GM12878 (cell line): ENCODE measurements around the gene IDH3B.

Source experiments
- HDGF ChIP-seq: fragments of 450-650 bp; IDR thresholded peaks from 2 replicates; pipeline ENCODE4 v1.6.1; 2016; ENCODE audit warnings: antibody characterized with exemption
- JUND ChIP-seq: IDR thresholded peaks from 2 replicates; pipeline ENCODE4 v1.6.1; 2012; ENCODE audit warnings: low read depth, mild to moderate bottlenecking, low read length, improper control_type of control experiment, moderate library complexity
- KAT2A ChIP-seq: conservative IDR thresholded peaks from 2 replicates; pipeline ENCODE4 v1.6.1; 2011; ENCODE audit warnings: low read depth, low read length; ENCODE audit not compliant: control insufficient read depth
- NFIC ChIP-seq: IDR thresholded peaks from 2 replicates; pipeline ENCODE4 v1.6.1; 2012; ENCODE audit warnings: low read depth, mild to moderate bottlenecking, inconsistent platforms, low read length, moderate library complexity
- NFXL1 ChIP-seq: fragments of 450-650 bp; IDR thresholded peaks from 2 replicates; pipeline ENCODE4 v1.6.1; 2017; ENCODE audit warnings: antibody characterized with exemption, mild to moderate bottlenecking, borderline replicate concordance
- PAX8 ChIP-seq: fragments of 450-650 bp; IDR thresholded peaks from 2 replicates; pipeline ENCODE4 v1.6.1; 2017; ENCODE audit warnings: mild to moderate bottlenecking, moderate library complexity
- POLR2A ChIP-seq: IDR thresholded peaks from 2 replicates; pipeline ENCODE4 v1.6.1; 2011; ENCODE audit warnings: low read depth, mild to moderate bottlenecking, low read length
- POLR2AphosphoS5 ChIP-seq: IDR thresholded peaks from 2 replicates; pipeline ENCODE4 v1.6.1; 2011; ENCODE audit warnings: mild to moderate bottlenecking, low read length, inconsistent platforms
- RAD21 ChIP-seq: IDR thresholded peaks from 2 replicates; pipeline ENCODE4 v1.6.1; 2011; ENCODE audit warnings: mild to moderate bottlenecking, low read depth, low read length, moderate library complexity; ENCODE audit not compliant: insufficient read depth
- YY1 ChIP-seq: IDR thresholded peaks from 2 replicates; pipeline ENCODE4 v1.6.1; 2011; ENCODE audit warnings: low read depth, mild to moderate bottlenecking, low read length
- TF ChIP-seq, protein P1 (sequence below), 3 experiments: IDR thresholded peaks in 2 of 3; conservative IDR thresholded peaks in 1 of 3; 2 replicates each; pipeline ENCODE4 v1.5.1; 2011; ENCODE audit warnings: low read depth in 3 of 3, low read length in 3 of 3, mild to moderate bottlenecking in 3 of 3, control low read depth in 2 of 3, moderate library complexity in 2 of 3, inconsistent platforms in 1 of 3, mixed read lengths in 1 of 3; ENCODE audit not compliant: control insufficient read depth in 2 of 3, insufficient read depth in 1 of 3; ENCODE audit errors: extremely low read depth in 1 of 3

DNA sequence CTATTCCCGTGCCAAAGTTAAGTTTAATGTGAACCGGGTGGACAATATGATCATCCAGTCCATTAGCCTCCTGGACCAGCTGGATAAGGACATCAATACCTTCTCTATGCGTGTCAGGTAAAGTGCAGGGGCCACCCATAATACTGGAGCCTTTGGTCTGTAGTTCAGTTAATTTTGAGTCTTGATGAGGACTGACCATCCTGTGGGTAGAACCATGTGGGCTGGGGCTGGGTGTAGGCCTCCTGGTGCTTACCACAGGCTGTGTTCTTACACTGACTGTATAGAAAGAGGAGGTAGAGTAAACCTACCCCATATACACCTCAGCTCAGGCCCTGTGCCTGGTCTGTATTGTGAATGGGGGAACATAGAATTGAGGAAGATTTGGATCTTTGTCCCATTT, 9.2 kb downstream of the IDH3B start:
- TF ChIP-seq PAX8 (no peak), POLR2A (no peak; the same call in 1 of the 2 replicates), JUND (no peak), YY1 (no peak), KAT2A (no peak), POLR2AphosphoS5 (peak; percentile 12; the same call in 1 of the 2 replicates), NFIC (no peak), HDGF (no peak), NFXL1 (no peak), RAD21 (no peak)
- TF ChIP-seq, protein P1, sequence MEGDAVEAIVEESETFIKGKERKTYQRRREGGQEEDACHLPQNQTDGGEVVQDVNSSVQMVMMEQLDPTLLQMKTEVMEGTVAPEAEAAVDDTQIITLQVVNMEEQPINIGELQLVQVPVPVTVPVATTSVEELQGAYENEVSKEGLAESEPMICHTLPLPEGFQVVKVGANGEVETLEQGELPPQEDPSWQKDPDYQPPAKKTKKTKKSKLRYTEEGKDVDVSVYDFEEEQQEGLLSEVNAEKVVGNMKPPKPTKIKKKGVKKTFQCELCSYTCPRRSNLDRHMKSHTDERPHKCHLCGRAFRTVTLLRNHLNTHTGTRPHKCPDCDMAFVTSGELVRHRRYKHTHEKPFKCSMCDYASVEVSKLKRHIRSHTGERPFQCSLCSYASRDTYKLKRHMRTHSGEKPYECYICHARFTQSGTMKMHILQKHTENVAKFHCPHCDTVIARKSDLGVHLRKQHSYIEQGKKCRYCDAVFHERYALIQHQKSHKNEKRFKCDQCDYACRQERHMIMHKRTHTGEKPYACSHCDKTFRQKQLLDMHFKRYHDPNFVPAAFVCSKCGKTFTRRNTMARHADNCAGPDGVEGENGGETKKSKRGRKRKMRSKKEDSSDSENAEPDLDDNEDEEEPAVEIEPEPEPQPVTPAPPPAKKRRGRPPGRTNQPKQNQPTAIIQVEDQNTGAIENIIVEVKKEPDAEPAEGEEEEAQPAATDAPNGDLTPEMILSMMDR (IDR thresholded peaks at IDR 0.05 in 2 of 3, conservative IDR thresholded peaks at IDR 0.05 in 1 of 3; ENCODE audit: control insufficient read depth in 2 of 3, extremely low read depth in 1 of 3, insufficient read depth in 1 of 3, low read depth in 3 of 3, low read length in 3 of 3) = no peak
